Liver (tissue), 3 donors: ENCODE results near the gene PNKD.

Experiments
- EGR1 ChIP-seq, 2 donors: IDR thresholded peaks; 2 replicates each; pipeline ENCODE4 v1.6.1; 2016 to 2018; ENCODE audit warnings: antibody characterized with exemption in 2 of 2, low read depth in 2 of 2
- GABPA ChIP-seq, 2 donors: IDR thresholded peaks in 1 of 2; conservative IDR thresholded peaks in 1 of 2; 2 replicates each; pipeline ENCODE4 v1.6.1; 2016; ENCODE audit warnings: antibody characterized with exemption in 2 of 2, mild to moderate bottlenecking in 1 of 2, moderate library complexity in 1 of 2
- JUND ChIP-seq, 2 donors: IDR thresholded peaks; 2 replicates each; pipeline ENCODE4 v1.6.1; 2016; ENCODE audit warnings: antibody characterized with exemption in 2 of 2
- NR2F2 ChIP-seq: IDR thresholded peaks from 2 replicates; pipeline ENCODE4 v1.6.1; 2016; ENCODE audit warnings: antibody characterized with exemption
- RAD21 ChIP-seq, 2 donors: IDR thresholded peaks; 2 replicates each; pipeline ENCODE4 v1.6.1; 2016; ENCODE audit warnings: antibody characterized with exemption in 2 of 2, mild to moderate bottlenecking in 2 of 2
- SP1 ChIP-seq: IDR thresholded peaks from 2 replicates; pipeline ENCODE4 v1.6.1; 2018; ENCODE audit warnings: antibody characterized with exemption, mild to moderate bottlenecking
- TAF1 ChIP-seq: conservative IDR thresholded peaks from 2 replicates; pipeline ENCODE4 v1.6.1; 2016; ENCODE audit warnings: antibody characterized with exemption, mild to moderate bottlenecking
- TF ChIP-seq, protein P1 (sequence below): IDR thresholded peaks from 2 replicates; pipeline ENCODE4 v1.6.1; 2016; ENCODE audit warnings: antibody characterized with exemption, mild to moderate bottlenecking
- TF ChIP-seq, protein P2 (sequence below): fragments of 150-350 bp; IDR thresholded peaks from 2 replicates; pipeline ENCODE4 v1.5.1; 2017; ENCODE audit warnings: improper control_type of control experiment, low read depth, low read length; ENCODE audit not compliant: missing input control
- TF ChIP-seq, protein P3 (sequence below): IDR thresholded peaks from 2 replicates; pipeline ENCODE4 v1.6.1; 2016; ENCODE audit warnings: antibody characterized with exemption
- TF ChIP-seq, protein P4 (sequence below): IDR thresholded peaks from 2 replicates; pipeline ENCODE4 v1.6.1; 2016; ENCODE audit warnings: antibody characterized with exemption
- TF ChIP-seq, protein P5 (sequence below): IDR thresholded peaks from 2 replicates; pipeline ENCODE4 v1.6.1; 2016; ENCODE audit warnings: antibody characterized with exemption
- donor health status: healthy.
- donor health status: healthy.

DNA sequence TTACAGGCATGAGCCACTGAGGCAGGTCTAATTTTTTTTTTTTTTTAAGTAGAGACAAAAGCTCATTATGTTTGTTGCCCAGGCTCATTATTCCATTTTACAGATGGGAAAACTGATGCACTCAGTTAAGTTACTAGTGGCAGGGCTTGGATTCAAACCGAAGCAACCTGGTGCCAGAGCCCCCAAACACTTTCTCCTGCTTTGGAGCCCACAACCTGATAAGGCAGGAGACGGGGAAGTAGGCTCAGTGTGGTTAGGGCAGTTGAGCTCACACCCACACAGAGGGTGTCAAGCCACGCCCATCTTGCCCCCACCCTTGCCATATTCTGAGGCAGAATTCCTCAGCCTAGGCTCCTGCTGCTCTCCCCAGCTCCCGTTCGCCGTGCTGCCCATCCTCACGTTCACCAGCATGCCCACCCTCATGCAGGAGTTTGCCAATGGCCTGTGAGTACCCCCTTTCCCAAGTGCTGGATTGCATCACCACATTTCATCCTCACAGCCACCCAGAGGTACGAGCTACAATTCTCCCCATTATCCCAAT, 123.5 kb downstream of the PNKD start:
- TF ChIP-seq, protein P1, sequence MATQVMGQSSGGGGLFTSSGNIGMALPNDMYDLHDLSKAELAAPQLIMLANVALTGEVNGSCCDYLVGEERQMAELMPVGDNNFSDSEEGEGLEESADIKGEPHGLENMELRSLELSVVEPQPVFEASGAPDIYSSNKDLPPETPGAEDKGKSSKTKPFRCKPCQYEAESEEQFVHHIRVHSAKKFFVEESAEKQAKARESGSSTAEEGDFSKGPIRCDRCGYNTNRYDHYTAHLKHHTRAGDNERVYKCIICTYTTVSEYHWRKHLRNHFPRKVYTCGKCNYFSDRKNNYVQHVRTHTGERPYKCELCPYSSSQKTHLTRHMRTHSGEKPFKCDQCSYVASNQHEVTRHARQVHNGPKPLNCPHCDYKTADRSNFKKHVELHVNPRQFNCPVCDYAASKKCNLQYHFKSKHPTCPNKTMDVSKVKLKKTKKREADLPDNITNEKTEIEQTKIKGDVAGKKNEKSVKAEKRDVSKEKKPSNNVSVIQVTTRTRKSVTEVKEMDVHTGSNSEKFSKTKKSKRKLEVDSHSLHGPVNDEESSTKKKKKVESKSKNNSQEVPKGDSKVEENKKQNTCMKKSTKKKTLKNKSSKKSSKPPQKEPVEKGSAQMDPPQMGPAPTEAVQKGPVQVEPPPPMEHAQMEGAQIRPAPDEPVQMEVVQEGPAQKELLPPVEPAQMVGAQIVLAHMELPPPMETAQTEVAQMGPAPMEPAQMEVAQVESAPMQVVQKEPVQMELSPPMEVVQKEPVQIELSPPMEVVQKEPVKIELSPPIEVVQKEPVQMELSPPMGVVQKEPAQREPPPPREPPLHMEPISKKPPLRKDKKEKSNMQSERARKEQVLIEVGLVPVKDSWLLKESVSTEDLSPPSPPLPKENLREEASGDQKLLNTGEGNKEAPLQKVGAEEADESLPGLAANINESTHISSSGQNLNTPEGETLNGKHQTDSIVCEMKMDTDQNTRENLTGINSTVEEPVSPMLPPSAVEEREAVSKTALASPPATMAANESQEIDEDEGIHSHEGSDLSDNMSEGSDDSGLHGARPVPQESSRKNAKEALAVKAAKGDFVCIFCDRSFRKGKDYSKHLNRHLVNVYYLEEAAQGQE = no peak
- TF ChIP-seq RAD21 (IDR thresholded peaks at IDR 0.05) (no peak), TAF1 (no peak), SP1 (no peak), EGR1 (IDR thresholded peaks at IDR 0.05; ENCODE audit: low read depth in 2 of 2) (no peak), JUND (IDR thresholded peaks at IDR 0.05) (no peak), GABPA (IDR thresholded peaks at IDR 0.05 in 1 of 2, conservative IDR thresholded peaks at IDR 0.05 in 1 of 2) (no peak), NR2F2 (no peak)
- TF ChIP-seq, protein P2, sequence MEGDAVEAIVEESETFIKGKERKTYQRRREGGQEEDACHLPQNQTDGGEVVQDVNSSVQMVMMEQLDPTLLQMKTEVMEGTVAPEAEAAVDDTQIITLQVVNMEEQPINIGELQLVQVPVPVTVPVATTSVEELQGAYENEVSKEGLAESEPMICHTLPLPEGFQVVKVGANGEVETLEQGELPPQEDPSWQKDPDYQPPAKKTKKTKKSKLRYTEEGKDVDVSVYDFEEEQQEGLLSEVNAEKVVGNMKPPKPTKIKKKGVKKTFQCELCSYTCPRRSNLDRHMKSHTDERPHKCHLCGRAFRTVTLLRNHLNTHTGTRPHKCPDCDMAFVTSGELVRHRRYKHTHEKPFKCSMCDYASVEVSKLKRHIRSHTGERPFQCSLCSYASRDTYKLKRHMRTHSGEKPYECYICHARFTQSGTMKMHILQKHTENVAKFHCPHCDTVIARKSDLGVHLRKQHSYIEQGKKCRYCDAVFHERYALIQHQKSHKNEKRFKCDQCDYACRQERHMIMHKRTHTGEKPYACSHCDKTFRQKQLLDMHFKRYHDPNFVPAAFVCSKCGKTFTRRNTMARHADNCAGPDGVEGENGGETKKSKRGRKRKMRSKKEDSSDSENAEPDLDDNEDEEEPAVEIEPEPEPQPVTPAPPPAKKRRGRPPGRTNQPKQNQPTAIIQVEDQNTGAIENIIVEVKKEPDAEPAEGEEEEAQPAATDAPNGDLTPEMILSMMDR = no peak
- TF ChIP-seq, protein P3, sequence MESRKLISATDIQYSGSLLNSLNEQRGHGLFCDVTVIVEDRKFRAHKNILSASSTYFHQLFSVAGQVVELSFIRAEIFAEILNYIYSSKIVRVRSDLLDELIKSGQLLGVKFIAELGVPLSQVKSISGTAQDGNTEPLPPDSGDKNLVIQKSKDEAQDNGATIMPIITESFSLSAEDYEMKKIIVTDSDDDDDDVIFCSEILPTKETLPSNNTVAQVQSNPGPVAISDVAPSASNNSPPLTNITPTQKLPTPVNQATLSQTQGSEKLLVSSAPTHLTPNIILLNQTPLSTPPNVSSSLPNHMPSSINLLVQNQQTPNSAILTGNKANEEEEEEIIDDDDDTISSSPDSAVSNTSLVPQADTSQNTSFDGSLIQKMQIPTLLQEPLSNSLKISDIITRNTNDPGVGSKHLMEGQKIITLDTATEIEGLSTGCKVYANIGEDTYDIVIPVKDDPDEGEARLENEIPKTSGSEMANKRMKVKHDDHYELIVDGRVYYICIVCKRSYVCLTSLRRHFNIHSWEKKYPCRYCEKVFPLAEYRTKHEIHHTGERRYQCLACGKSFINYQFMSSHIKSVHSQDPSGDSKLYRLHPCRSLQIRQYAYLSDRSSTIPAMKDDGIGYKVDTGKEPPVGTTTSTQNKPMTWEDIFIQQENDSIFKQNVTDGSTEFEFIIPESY = no peak
- TF ChIP-seq, protein P4, sequence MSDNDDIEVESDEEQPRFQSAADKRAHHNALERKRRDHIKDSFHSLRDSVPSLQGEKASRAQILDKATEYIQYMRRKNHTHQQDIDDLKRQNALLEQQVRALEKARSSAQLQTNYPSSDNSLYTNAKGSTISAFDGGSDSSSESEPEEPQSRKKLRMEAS = no peak
- TF ChIP-seq, protein P5, sequence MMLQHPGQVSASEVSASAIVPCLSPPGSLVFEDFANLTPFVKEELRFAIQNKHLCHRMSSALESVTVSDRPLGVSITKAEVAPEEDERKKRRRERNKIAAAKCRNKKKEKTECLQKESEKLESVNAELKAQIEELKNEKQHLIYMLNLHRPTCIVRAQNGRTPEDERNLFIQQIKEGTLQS = no peak
